Body of pancreas (tissue), 4 donors: ENCODE data around the gene CT47C1.

Experiments
- POLR2A ChIP-seq, 3 donors: fragments of 450-650 bp; IDR thresholded peaks; one replicate each; pipeline ENCODE4 v1.6.1; 2016; ENCODE audit warnings: antibody characterized with exemption in 3 of 3, mild to moderate bottlenecking in 2 of 3
- TF ChIP-seq, protein P1 (sequence below), 7 experiments: fragments of 450-650 bp in 4 of 7; fragments of 200-600 bp in 3 of 7; sonication (generic) in 3 of 7; IDR thresholded peaks; one replicate each; pipeline ENCODE4 v1.5.1; 2016 to 2019; ENCODE audit warnings: antibody characterized with exemption in 7 of 7

DNA sequence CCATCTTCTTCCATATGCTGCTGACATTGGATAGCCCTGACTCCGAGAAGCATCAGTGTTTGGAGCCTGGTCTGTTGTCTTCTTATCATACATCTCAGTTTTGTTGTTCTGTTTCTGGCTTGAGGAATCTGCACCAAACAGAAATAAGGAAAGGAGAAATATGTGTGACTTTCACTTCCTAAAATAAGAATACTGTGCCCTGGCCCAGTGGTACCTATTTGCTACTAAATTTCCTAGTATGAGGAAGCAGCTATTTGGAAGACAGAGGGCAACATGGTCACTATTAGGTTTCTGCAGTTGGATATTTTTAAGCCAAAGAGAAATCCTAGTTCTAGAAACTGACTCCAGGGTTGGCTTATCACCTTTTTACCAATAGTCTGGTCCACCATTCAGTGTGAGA, 16.8 kb downstream of the CT47C1 start:
- TF ChIP-seq, protein P1, sequence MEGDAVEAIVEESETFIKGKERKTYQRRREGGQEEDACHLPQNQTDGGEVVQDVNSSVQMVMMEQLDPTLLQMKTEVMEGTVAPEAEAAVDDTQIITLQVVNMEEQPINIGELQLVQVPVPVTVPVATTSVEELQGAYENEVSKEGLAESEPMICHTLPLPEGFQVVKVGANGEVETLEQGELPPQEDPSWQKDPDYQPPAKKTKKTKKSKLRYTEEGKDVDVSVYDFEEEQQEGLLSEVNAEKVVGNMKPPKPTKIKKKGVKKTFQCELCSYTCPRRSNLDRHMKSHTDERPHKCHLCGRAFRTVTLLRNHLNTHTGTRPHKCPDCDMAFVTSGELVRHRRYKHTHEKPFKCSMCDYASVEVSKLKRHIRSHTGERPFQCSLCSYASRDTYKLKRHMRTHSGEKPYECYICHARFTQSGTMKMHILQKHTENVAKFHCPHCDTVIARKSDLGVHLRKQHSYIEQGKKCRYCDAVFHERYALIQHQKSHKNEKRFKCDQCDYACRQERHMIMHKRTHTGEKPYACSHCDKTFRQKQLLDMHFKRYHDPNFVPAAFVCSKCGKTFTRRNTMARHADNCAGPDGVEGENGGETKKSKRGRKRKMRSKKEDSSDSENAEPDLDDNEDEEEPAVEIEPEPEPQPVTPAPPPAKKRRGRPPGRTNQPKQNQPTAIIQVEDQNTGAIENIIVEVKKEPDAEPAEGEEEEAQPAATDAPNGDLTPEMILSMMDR (IDR thresholded peaks at IDR 0.05), result no peak
- no peak for TF ChIP-seq POLR2A (IDR thresholded peaks at IDR 0.05)
